Measurements from ENCODE around the gene RBMY1J. TPM values are rescaled to one million over a fixed set of nuclear protein-coding genes. Genes with fewer than 3 reads are reported as not detected.
"Not testable (repeated sequence)": the region's sequence is repeated elsewhere in the genome, so short reads cannot be mapped to it uniquely, and the experiment has no call there.

RBMY1J gene
- polyA plus RNA-seq, 2 of the 4 experiments (the other 2 are of a cell fraction): not detected

DNA sequence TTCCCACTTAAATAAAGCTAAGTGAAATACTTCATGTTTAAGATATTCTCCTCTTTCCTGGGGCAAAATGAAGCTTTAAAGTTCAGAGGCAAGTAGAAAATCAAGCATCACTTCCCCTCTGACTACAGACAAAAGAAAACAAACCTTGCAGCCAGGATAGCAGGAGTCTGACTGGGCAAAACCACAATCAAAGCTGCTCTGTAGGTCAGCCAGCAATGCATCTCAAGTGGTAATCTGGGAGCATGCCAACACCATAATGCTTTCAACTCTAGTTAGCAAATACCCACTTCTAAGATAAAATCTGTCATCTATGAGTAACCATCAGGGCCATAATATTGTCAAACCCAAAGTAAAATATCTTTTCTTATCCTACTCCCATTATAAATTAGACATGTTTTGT lies 32.6 kb upstream of the RBMY1J start (continued):
- TF ChIP-seq, protein P1, sequence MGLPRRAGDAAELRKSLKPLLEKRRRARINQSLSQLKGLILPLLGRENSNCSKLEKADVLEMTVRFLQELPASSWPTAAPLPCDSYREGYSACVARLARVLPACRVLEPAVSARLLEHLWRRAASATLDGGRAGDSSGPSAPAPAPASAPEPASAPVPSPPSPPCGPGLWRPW (IDR thresholded peaks at IDR 0.05): no peak
- TF ChIP-seq GATA3 (IDR thresholded peaks at IDR 0.05; ENCODE audit: borderline replicate concordance): no peak

DNA sequence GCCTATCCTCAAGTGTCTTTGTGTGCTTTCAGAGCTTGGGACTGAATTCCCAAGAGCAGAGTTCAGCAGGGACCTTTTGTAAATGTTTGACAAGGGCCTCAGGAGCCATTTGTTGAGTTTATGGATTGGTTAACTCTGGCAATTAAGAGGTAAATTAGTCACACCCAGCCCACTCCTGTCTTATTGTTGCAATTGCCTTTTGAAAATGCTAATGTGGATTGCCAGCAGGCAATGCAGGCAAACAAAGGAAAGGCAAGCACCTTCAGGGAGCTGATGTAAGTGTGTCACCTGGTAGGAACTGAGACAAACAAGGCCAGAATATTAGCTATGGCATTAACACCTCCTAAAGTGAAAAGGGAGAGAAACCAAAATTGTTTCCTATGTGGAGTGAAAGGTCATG lies 29.7 kb upstream of the RBMY1J start:
- POLR2A ChIA-PET: no interaction called here
- ATAC-seq: no peak
- CTCF ChIA-PET: no interaction called here
- no peaks in the 10 kb centered on the region for H3K4me1 ChIP-seq
- TF ChIP-seq, protein P1 (IDR thresholded peaks at IDR 0.05): no peak
- no peak for TF ChIP-seq HOXA7 (CRISPR knock-in tag; IDR thresholded peaks at IDR 0.05)
- no peak for TF ChIP-seq BHLHE40 (IDR thresholded peaks at IDR 0.05; ENCODE audit: low read depth, low read length)
- TF ChIP-seq JUN (IDR thresholded peaks at IDR 0.05): no peak
- TF ChIP-seq, protein P2, sequence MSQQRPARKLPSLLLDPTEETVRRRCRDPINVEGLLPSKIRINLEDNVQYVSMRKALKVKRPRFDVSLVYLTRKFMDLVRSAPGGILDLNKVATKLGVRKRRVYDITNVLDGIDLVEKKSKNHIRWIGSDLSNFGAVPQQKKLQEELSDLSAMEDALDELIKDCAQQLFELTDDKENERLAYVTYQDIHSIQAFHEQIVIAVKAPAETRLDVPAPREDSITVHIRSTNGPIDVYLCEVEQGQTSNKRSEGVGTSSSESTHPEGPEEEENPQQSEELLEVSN (IDR thresholded peaks at IDR 0.05; ENCODE audit: borderline replicate concordance, low read depth): no peak
- TF ChIP-seq, protein P3, sequence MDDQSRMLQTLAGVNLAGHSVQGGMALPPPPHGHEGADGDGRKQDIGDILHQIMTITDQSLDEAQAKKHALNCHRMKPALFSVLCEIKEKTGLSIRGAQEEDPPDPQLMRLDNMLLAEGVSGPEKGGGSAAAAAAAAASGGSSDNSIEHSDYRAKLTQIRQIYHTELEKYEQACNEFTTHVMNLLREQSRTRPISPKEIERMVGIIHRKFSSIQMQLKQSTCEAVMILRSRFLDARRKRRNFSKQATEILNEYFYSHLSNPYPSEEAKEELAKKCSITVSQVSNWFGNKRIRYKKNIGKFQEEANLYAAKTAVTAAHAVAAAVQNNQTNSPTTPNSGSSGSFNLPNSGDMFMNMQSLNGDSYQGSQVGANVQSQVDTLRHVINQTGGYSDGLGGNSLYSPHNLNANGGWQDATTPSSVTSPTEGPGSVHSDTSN (IDR thresholded peaks at IDR 0.05): no peak
- no peak for TF ChIP-seq POLR2A (IDR thresholded peaks at IDR 0.05; ENCODE audit: low read length)
- TF ChIP-seq ZNF302 (CRISPR knock-in tag; IDR thresholded peaks at IDR 0.05): no peak
- no peak for TF ChIP-seq MAZ (IDR thresholded peaks at IDR 0.05; ENCODE audit: borderline replicate concordance, low read depth, low read length)
- TF ChIP-seq NR3C1 (IDR thresholded peaks at IDR 0.05): no peak
- TF ChIP-seq, protein P4, sequence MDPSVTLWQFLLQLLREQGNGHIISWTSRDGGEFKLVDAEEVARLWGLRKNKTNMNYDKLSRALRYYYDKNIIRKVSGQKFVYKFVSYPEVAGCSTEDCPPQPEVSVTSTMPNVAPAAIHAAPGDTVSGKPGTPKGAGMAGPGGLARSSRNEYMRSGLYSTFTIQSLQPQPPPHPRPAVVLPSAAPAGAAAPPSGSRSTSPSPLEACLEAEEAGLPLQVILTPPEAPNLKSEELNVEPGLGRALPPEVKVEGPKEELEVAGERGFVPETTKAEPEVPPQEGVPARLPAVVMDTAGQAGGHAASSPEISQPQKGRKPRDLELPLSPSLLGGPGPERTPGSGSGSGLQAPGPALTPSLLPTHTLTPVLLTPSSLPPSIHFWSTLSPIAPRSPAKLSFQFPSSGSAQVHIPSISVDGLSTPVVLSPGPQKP (IDR thresholded peaks at IDR 0.05; ENCODE audit: low read depth, low read length): no peak
- TF ChIP-seq HDAC2 (IDR thresholded peaks at IDR 0.05): no peak
- no peak for TF ChIP-seq MYC (IDR thresholded peaks at IDR 0.05; ENCODE audit: borderline replicate concordance, low read length)
- no peak for TF ChIP-seq ZSCAN20 (CRISPR knock-in tag; IDR thresholded peaks at IDR 0.05)
- no peak for TF ChIP-seq TFCP2L1 (CRISPR knock-in tag; IDR thresholded peaks at IDR 0.05)
- TF ChIP-seq RAD21 (conservative IDR thresholded peaks at IDR 0.05 in 1 of 2, IDR thresholded peaks at IDR 0.05 in 1 of 2): no peak
- TF ChIP-seq EHMT2 (IDR thresholded peaks at IDR 0.05; ENCODE audit: low read depth): no peak
- no peak for TF ChIP-seq KDM5A (IDR thresholded peaks at IDR 0.05)
- TF ChIP-seq HOXB13 (CRISPR knock-in tag; IDR thresholded peaks at IDR 0.05; ENCODE audit: low read depth): no peak
- no peak overlapping the region for H3K4me3 ChIP-seq
- no peak for DNase-seq (ENCODE audit: low read depth in 1 of 2, low spot score in 1 of 2)
- H3K27ac ChIP-seq: no peak overlapping the region
- no peak overlapping the region for H3K4me2 ChIP-seq
- no peak for FAIRE-seq
- H3K9me3 ChIP-seq: no peaks in the 10 kb centered on the region

DNA sequence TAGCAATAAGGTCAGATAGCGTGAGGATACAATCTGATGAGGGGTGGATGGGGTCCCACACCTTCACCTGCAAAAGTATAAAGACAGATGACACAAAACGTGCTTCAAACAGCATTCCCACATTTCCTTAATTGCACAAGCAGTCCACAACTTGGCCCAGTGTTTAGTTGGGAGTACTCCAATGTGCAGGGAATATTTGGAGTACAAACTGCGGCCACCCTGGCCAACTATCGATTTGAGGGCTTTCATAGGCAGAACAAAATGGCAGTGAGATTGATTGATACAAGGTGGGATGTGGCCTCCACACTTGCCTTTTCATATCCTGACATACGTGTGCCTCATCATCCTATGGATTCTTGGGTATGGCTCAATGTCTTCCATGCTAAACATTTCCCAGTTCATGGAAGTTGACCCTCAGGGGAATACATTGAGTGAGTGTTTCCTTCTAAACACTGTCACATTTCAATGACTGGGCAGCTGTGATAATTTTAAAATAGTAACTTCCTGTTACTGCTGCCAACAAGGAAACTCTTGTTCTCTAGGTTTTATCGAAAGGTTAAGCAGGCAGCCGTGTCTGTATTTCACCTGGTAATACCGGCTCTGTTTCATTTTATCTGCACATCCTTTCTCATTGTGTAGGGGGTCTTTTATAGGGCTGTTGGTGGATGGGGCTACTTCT lies 41.6 kb downstream of the RBMY1J start:
- no CpG with 5 or more reads among the region's 8 CpGs for WGBS (ENCODE audit: missing lambda C conversion rate)
- not testable (repeated sequence) for FAIRE-seq; DNase-seq (ENCODE audit: low read depth in 1 of 2, low spot score in 1 of 2)

DNA sequence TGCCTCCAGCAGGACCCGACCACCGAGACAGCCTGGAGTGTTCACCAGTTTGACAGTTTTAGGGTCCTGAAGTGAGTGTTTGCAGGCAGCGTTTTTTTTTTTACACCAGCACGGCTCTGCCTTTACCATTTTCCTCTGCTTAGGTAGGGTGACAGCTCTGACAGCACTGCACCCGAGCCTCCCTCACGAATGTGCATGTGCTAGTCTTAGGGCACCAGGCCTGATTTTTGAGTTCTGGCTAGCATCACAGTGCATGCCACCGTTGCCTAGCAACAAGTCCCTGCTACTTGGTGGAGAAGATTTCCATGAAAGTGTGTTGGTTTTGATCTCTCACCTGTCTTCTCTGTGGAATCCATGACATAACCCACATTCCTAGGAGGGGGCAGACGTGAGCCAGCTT lies 52.3 kb downstream of the RBMY1J start:
- H3K27ac ChIP-seq; H3K4me1 ChIP-seq; FAIRE-seq; POLR2A ChIA-PET; H3K9me3 ChIP-seq; ATAC-seq; CTCF ChIA-PET; H3K4me2 ChIP-seq; DNase-seq (ENCODE audit: low read depth in 1 of 2, low spot score in 1 of 2); H3K4me3 ChIP-seq: not testable (repeated sequence)
- no CpG with 5 or more reads among the region's 8 CpGs for WGBS (ENCODE audit: missing lambda C conversion rate)

More for the DNA sequence above, 41.6 kb downstream of the RBMY1J start:
- POLR2A ChIA-PET, ATAC-seq, H3K4me1 ChIP-seq, CTCF ChIA-PET, H3K4me2 ChIP-seq, H3K27ac ChIP-seq, H3K4me3 ChIP-seq, H3K9me3 ChIP-seq: not testable (repeated sequence)

DNA sequence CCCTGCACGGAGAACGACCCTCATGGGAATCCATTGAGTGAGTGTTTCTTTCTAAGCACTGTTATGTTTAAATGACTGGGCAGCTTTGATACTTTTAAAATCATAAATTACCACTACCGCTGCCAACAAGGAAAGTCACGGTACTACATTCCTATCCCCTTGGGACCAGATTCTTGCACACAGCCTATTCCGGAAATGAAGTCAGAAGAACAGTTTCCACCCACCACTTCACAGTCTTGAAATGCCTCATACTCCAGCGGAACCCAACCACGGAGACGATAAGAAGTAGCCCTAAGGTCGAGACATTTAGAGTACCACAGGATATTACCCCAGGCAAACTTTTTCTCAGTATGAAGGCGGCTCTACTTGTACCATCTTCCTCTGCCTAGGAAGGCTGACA lies 58.8 kb downstream of the RBMY1J start:
- H3K27ac ChIP-seq; ATAC-seq; FAIRE-seq; H3K4me1 ChIP-seq; H3K4me3 ChIP-seq; H3K4me2 ChIP-seq; H3K9me3 ChIP-seq; DNase-seq (ENCODE audit: low read depth in 1 of 2, low spot score in 1 of 2); CTCF ChIA-PET; POLR2A ChIA-PET: not testable (repeated sequence)
- no CpG with 5 or more reads among the region's 10 CpGs for WGBS (ENCODE audit: missing lambda C conversion rate)
